ENCODE measurements around the gene FBXW9. TPM values are rescaled to one million over a fixed set of nuclear protein-coding genes. Genes with fewer than 3 reads are reported as not detected.

The FBXW9 gene
- total and polyA plus RNA-seq, 2 of the 8 experiments (the other 6 are each of a cell fraction or from before 2014, with no cell fraction given), result 10.8 to 30.1 TPM

- TF ChIP-seq, protein P1, sequence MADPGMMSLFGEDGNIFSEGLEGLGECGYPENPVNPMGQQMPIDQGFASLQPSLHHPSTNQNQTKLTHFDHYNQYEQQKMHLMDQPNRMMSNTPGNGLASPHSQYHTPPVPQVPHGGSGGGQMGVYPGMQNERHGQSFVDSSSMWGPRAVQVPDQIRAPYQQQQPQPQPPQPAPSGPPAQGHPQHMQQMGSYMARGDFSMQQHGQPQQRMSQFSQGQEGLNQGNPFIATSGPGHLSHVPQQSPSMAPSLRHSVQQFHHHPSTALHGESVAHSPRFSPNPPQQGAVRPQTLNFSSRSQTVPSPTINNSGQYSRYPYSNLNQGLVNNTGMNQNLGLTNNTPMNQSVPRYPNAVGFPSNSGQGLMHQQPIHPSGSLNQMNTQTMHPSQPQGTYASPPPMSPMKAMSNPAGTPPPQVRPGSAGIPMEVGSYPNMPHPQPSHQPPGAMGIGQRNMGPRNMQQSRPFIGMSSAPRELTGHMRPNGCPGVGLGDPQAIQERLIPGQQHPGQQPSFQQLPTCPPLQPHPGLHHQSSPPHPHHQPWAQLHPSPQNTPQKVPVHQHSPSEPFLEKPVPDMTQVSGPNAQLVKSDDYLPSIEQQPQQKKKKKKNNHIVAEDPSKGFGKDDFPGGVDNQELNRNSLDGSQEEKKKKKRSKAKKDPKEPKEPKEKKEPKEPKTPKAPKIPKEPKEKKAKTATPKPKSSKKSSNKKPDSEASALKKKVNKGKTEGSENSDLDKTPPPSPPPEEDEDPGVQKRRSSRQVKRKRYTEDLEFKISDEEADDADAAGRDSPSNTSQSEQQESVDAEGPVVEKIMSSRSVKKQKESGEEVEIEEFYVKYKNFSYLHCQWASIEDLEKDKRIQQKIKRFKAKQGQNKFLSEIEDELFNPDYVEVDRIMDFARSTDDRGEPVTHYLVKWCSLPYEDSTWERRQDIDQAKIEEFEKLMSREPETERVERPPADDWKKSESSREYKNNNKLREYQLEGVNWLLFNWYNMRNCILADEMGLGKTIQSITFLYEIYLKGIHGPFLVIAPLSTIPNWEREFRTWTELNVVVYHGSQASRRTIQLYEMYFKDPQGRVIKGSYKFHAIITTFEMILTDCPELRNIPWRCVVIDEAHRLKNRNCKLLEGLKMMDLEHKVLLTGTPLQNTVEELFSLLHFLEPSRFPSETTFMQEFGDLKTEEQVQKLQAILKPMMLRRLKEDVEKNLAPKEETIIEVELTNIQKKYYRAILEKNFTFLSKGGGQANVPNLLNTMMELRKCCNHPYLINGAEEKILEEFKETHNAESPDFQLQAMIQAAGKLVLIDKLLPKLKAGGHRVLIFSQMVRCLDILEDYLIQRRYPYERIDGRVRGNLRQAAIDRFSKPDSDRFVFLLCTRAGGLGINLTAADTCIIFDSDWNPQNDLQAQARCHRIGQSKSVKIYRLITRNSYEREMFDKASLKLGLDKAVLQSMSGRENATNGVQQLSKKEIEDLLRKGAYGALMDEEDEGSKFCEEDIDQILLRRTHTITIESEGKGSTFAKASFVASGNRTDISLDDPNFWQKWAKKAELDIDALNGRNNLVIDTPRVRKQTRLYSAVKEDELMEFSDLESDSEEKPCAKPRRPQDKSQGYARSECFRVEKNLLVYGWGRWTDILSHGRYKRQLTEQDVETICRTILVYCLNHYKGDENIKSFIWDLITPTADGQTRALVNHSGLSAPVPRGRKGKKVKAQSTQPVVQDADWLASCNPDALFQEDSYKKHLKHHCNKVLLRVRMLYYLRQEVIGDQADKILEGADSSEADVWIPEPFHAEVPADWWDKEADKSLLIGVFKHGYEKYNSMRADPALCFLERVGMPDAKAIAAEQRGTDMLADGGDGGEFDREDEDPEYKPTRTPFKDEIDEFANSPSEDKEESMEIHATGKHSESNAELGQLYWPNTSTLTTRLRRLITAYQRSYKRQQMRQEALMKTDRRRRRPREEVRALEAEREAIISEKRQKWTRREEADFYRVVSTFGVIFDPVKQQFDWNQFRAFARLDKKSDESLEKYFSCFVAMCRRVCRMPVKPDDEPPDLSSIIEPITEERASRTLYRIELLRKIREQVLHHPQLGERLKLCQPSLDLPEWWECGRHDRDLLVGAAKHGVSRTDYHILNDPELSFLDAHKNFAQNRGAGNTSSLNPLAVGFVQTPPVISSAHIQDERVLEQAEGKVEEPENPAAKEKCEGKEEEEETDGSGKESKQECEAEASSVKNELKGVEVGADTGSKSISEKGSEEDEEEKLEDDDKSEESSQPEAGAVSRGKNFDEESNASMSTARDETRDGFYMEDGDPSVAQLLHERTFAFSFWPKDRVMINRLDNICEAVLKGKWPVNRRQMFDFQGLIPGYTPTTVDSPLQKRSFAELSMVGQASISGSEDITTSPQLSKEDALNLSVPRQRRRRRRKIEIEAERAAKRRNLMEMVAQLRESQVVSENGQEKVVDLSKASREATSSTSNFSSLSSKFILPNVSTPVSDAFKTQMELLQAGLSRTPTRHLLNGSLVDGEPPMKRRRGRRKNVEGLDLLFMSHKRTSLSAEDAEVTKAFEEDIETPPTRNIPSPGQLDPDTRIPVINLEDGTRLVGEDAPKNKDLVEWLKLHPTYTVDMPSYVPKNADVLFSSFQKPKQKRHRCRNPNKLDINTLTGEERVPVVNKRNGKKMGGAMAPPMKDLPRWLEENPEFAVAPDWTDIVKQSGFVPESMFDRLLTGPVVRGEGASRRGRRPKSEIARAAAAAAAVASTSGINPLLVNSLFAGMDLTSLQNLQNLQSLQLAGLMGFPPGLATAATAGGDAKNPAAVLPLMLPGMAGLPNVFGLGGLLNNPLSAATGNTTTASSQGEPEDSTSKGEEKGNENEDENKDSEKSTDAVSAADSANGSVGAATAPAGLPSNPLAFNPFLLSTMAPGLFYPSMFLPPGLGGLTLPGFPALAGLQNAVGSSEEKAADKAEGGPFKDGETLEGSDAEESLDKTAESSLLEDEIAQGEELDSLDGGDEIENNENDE (IDR thresholded peaks at IDR 0.05; ENCODE audit: insufficient replicate concordance, low read length), result no peak
- TF ChIP-seq TEAD4 (IDR thresholded peaks at IDR 0.05; ENCODE audit: low read depth, low read length) (0 out of 2 replicates have a peak, but pooled peaks have one; percentile 15), RNF2 (IDR thresholded peaks at IDR 0.05; ENCODE audit: borderline replicate concordance, low read depth, low read length, missing control alignments, poor library complexity, severe bottlenecking) (no peak), BACH1 (IDR thresholded peaks at IDR 0.05; ENCODE audit: low read length) (no peak), KDM4A (IDR thresholded peaks at IDR 0.05; ENCODE audit: low read depth, low read length, severe bottlenecking) (peak; percentile 65)
- TF ChIP-seq, protein P2, sequence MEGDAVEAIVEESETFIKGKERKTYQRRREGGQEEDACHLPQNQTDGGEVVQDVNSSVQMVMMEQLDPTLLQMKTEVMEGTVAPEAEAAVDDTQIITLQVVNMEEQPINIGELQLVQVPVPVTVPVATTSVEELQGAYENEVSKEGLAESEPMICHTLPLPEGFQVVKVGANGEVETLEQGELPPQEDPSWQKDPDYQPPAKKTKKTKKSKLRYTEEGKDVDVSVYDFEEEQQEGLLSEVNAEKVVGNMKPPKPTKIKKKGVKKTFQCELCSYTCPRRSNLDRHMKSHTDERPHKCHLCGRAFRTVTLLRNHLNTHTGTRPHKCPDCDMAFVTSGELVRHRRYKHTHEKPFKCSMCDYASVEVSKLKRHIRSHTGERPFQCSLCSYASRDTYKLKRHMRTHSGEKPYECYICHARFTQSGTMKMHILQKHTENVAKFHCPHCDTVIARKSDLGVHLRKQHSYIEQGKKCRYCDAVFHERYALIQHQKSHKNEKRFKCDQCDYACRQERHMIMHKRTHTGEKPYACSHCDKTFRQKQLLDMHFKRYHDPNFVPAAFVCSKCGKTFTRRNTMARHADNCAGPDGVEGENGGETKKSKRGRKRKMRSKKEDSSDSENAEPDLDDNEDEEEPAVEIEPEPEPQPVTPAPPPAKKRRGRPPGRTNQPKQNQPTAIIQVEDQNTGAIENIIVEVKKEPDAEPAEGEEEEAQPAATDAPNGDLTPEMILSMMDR (IDR thresholded peaks at IDR 0.05; ENCODE audit: control extremely low read depth in 1 of 3, insufficient read depth in 1 of 3, low read depth in 1 of 3, low read length in 3 of 3), result no peak
These were observed 26.9 kb downstream of the FBXW9 start (continued) for GRCh38 chr19:12669270-12670158.

All from H1 (cell line).